Upper lobe of left lung (tissue), 6 donors: ENCODE measurements around the gene ATF6. TPM values are rescaled to one million over a fixed set of nuclear protein-coding genes. Genes with fewer than 3 reads are reported as not detected.

ENCODE experiments used
- ATAC-seq, 2 donors: fragments of 200-7000 bp; cut with Tn5 transposase; one replicate each; pipeline ENCODE4 v1.9.1; 2022; ENCODE audit warnings: mild to moderate bottlenecking in 2 of 2, moderate library complexity in 2 of 2; ENCODE audit not compliant: low FRiP score in 2 of 2
- DNase-seq, 2 donors: peaks; one replicate each; pipeline ENCODE4 v3.0.0-alpha.2; 2019 to 2020
- H3K27ac ChIP-seq, 4 donors: fragments of 200-600 bp; sonication (generic); one replicate each; pipeline ENCODE4 v1.5.1; 2016 to 2019
- H3K27me3 ChIP-seq, 4 donors: fragments of 200-600 bp; sonication (generic); one replicate each; pipeline ENCODE4 v1.5.1; 2017 to 2019
- H3K36me3 ChIP-seq, 4 donors: fragments of 200-600 bp; sonication (generic); one replicate each; pipeline ENCODE4 v1.5.1; 2016 to 2019
- H3K4me1 ChIP-seq, 4 donors: fragments of 200-600 bp; sonication (generic); one replicate each; pipeline ENCODE4 v1.5.1; 2018 to 2019
- H3K4me3 ChIP-seq, 4 donors: fragments of 200-600 bp; sonication (generic); one replicate each; pipeline ENCODE4 v1.5.1; 2017 to 2019; ENCODE audit warnings: mild to moderate bottlenecking in 2 of 4, moderate library complexity in 1 of 4
- H3K9me3 ChIP-seq, 4 donors: fragments of 200-600 bp; sonication (generic); one replicate each; pipeline ENCODE4 v1.5.1; 2018 to 2019
- EP300 ChIP-seq, 4 donors: sonication (generic); formaldehyde crosslinking; IDR thresholded peaks; one replicate each; pipeline ENCODE4 v1.5.1; 2017; ENCODE audit warnings: antibody characterized with exemption in 4 of 4, control low read depth in 2 of 4
- POLR2A ChIP-seq, 4 donors: fragments of 450-650 bp; IDR thresholded peaks; one replicate each; pipeline ENCODE4 v1.5.1; 2016 to 2017; ENCODE audit warnings: antibody characterized with exemption in 4 of 4, mild to moderate bottlenecking in 2 of 4
- POLR2AphosphoS5 ChIP-seq, 2 donors: sonication (generic); formaldehyde crosslinking; IDR thresholded peaks; one replicate each; pipeline ENCODE4 v1.5.1; 2017; ENCODE audit warnings: antibody characterized with exemption in 2 of 2
- WGBS, 2 donors: methylation state at CpG; one replicate each; pipeline ENCODE4 v1.1.5; 2017 to 2018; 5-methylcytosine and 5-hydroxymethylcytosine counted together
- small RNA-seq, 4 donors: library from RNA; depleted of rRNA; stranded (forward); fragments of <200 nt; gene quantifications; one replicate each; pipeline ENCODE3, GENCODE V24; 2016
- total RNA-seq, 6 donors: library from RNA; depleted of rRNA in 4 of 6; stranded (reverse); fragments of >200 nt in 4 of 6; gene quantifications; one replicate each; pipeline versions ENCODE4 v1.1.0 to v1.2.1, GENCODE V29; 2016 to 2021
- TF ChIP-seq, protein P1 (sequence below), 6 experiments: fragments of 450-650 bp in 4 of 6; fragments of 200-600 bp in 2 of 6; sonication (generic) in 2 of 6; IDR thresholded peaks; one replicate each; pipeline ENCODE4 v1.5.1; 2016 to 2019; ENCODE audit warnings: antibody characterized with exemption in 6 of 6
- donor health status: DM: no; HTN: no; CAD: no; lungs with moderate emphysema.
- donor health status: DM: no; HTN: yes; CAD: no; lungs with severe emphysema.

Gene ATF6
- total RNA-seq, 6 donors from 2014 or later = 14.2 to 36.7 (median 27.0) TPM

DNA sequence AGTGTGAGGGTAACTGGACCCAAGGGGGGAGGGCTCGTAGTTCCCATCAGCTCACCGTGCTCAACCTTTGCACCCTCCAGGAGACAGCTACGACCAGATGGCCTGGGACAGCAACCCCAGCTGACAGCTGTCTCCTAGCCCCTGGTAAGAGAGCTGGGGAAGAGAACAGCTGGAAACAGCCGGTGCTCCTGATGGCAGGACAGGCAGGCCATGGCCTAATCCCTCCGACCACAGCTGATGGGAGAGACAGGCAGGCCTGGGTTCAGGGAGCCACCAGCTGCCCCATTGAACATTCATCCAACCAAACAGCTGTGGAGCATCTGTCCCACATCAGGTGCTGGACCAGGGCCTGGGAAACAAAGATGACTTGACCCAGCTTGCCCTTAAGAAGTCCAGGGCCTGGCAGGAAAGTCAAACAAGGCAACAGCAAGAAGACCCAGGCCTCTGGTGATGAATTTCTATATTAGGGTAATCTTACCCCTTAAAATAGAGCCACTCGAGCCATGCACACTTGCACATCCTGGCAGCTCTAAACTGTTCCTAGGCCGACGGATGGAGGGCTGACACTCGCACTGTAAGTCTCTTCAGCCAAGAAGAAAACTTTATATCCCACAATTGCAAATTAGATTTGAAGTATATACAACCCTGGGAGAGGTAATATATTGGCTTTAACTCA, 245.4 kb downstream of the ATF6 start:
- no peaks in the 10 kb centered on the region for H3K36me3 ChIP-seq
- no peak overlapping the region for H3K27ac ChIP-seq
- H3K4me3 ChIP-seq = no peak overlapping the region
- no peaks in the 10 kb centered on the region for H3K27me3 ChIP-seq
- TF ChIP-seq EP300 (IDR thresholded peaks at IDR 0.05) = peak in 2 of 4 donors; percentile 35 to 52
- peak; percentile 92 to 96 for TF ChIP-seq POLR2AphosphoS5 (IDR thresholded peaks at IDR 0.05)
- TF ChIP-seq POLR2A (IDR thresholded peaks at IDR 0.05) = no peak
- peaks cover 0 to 5% (median 2%) of the 10 kb centered on the region in 4 donors for H3K4me1 ChIP-seq
- WGBS, 2 donors = 58 to 77% methylated on average over 4 to 9 of the region's 9 CpGs
- peaks cover 0 to 5% (median 2%) of the 10 kb centered on the region in 4 donors for H3K9me3 ChIP-seq
- ATAC-seq = peak; percentile 30 to 36
- DNase-seq = peak in 1 of 2 donors; percentile 58

DNA sequence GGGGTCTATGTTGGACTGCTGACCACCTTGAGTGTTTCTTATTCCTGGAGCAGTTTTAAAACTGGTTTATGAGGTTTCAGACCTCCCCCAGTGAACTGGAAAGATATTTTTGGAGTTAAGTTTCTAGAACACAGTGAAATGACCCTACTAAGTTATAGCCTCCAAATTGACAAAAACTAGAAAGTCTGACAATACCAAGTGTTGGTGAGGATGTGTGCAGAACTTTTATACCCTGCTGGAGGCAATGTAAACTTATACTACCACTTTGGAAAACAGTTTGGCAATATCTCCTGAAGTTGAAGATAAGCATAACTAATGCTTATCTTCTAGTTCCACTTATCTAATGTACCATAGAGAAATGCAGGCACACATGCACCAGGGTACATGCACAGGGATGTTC, 247.2 kb downstream of the ATF6 start:
- no peak overlapping the region for H3K4me3 ChIP-seq
- H3K27me3 ChIP-seq = no peaks in the 10 kb centered on the region
- peaks cover 0 to 5% (median 2%) of the 10 kb centered on the region in 4 donors for H3K9me3 ChIP-seq
- TF ChIP-seq POLR2AphosphoS5 (IDR thresholded peaks at IDR 0.05) (no peak), EP300 (IDR thresholded peaks at IDR 0.05) (no peak), POLR2A (IDR thresholded peaks at IDR 0.05) (no peak)
- TF ChIP-seq, protein P1, sequence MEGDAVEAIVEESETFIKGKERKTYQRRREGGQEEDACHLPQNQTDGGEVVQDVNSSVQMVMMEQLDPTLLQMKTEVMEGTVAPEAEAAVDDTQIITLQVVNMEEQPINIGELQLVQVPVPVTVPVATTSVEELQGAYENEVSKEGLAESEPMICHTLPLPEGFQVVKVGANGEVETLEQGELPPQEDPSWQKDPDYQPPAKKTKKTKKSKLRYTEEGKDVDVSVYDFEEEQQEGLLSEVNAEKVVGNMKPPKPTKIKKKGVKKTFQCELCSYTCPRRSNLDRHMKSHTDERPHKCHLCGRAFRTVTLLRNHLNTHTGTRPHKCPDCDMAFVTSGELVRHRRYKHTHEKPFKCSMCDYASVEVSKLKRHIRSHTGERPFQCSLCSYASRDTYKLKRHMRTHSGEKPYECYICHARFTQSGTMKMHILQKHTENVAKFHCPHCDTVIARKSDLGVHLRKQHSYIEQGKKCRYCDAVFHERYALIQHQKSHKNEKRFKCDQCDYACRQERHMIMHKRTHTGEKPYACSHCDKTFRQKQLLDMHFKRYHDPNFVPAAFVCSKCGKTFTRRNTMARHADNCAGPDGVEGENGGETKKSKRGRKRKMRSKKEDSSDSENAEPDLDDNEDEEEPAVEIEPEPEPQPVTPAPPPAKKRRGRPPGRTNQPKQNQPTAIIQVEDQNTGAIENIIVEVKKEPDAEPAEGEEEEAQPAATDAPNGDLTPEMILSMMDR (IDR thresholded peaks at IDR 0.05) = no peak
- H3K27ac ChIP-seq = no peak overlapping the region
- DNase-seq = no peak
- H3K36me3 ChIP-seq = no peaks in the 10 kb centered on the region
- peaks cover 0 to 5% (median 2%) of the 10 kb centered on the region in 4 donors for H3K4me1 ChIP-seq
- ATAC-seq = no peak

Small RNA genes lying within 50 kb of the gene (small RNA-seq; reads per million reads assigned to genes)
- gene RN7SL466P = 0 reads per million in 4 donors

Other genes with a start within 250 kb of the ATF6 start
- gene HSPA6, start 241.8 kb upstream of the ATF6 start, total RNA-seq = 10 to 100 TPM; 10.8 to 37.7 (median 15.9) TPM
- 100 to 1,000 TPM in 2 of 6 donors, 10 to 100 TPM in 4; 20.8 to 237 (median 82.8) TPM for gene FCGR3A, start 216.5 kb upstream of the ATF6 start, total RNA-seq
- gene FCGR3B, start 135.1 kb upstream of the ATF6 start, total RNA-seq = 10 to 100 TPM in 5 of 6 donors, 1 to 10 TPM in 1; 6.3 to 59.2 (median 20.4) TPM
- 10 to 100 TPM in 4 of 6 donors, 1 to 10 TPM in 2; 5.4 to 33.9 (median 22.0) TPM for gene FCGR2B, start 103.2 kb upstream of the ATF6 start, total RNA-seq
- 1 to 10 TPM in 2 of 6 donors, under 1 TPM in 1, not detected in 3; 0.52 to 1.2 (median 1.0) TPM for gene FCRLA, start 59.1 kb upstream of the ATF6 start, total RNA-seq
- 1 to 10 TPM in 3 of 6 donors, not detected in 3; 1.4 to 2.1 (median 1.7) TPM for gene FCRLB, start 44.8 kb upstream of the ATF6 start, total RNA-seq
- gene DUSP12, start 16.5 kb upstream of the ATF6 start, total RNA-seq = 10 to 100 TPM in 5 of 6 donors, 1 to 10 TPM in 1; 4.6 to 29.0 (median 15.9) TPM